ENCODE measurements around the gene TSPAN6.

Gene TSPAN6

GRCh38 chrX:100584611-100585010 is 52.0 kb downstream of the TSPAN6 start, which contains the start of gene TNMD:
Gene TNMD, plus strand, starts transcription at chrX:100584936. Its CDS starts 83 bp downstream, at chrX:100585019.
- no peak for DNase-seq (ENCODE audit: low read depth)
